ENCODE data around the gene CCDC170. TPM values are rescaled to one million over a fixed set of nuclear protein-coding genes. Genes with fewer than 3 reads are reported as not detected.
"Not testable (repeated sequence)": the region's sequence is repeated elsewhere in the genome, so short reads cannot be mapped to it uniquely, and the experiment has no call there.

The CCDC170 gene
- total RNA-seq, 2 experiments from 2014 or later, result not detected

- Mint-ChIP-seq H3K9me3 (no peaks in the 10 kb centered on the region), H3K27ac (no peak overlapping the region), H3K27me3 (no peaks in the 10 kb centered on the region), H3K4me1 (no peaks in the 10 kb centered on the region), H3K4me3 (no peak overlapping the region), H3K36me3 (no peaks in the 10 kb centered on the region)
- DNase-seq, result no peak
These were observed 18.7 kb downstream of the CCDC170 start for GRCh38 chr6:151512481-151512880.

DNA sequence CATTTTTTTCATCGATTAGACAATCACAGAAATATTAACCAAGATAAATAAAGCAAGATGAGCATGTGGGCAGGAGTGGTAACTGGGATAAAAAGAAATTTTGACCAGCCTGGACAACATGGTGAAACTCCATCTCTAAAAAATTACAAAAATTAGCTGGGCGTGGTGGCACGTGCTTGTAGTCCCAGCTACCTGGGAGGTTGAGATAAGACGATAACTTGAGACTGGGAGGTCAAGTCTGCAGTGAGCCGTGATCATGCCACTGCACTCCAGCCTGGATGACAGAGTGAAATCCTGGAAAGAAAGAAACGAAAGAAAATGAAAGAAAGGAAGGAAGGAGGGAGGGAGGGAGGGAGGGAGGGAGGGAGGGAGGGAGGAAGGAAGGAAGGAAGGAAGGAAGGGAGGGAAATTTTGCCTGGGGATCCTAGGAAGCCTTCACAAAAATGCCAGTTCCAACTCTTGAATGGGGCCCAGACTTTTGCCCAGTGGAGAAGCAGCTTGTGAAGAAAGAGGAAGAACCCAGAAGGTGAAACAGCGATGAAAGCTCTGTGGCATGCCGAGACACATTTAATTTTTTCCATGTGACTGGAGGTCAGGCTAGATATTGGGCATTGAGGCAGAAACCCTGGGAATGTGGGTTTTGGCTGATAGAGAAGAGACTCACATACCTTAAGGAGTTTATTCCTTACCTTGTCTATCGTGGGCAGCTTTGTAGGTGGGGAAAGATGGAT lies 20.3 kb downstream of the CCDC170 start:
- Mint-ChIP-seq H3K4me3 (no peak overlapping the region), H3K27ac (no peak overlapping the region), H3K27me3 (no peaks in the 10 kb centered on the region)

DNA sequence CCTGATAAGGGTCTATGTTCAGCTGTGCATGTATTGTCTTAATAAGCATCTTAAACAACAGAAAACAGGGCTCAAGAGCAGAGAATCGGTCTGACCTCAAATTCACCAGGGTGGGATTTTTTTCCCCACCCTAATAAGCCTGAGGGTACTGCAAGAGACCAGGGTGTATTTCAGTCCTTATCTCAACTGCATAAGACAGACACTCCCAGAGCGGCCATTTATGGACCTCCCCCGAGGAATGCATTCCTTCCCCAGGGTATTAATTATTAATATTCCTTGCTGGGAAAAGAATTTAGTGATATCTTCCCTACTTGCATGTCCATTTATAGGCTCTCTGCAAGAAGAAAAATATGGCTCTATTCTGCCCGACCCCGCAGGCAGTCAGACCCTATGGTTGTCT lies 25.2 kb downstream of the CCDC170 start:
- not testable (repeated sequence) for DNase-seq, H3K27me3 Mint-ChIP-seq, H3K27ac Mint-ChIP-seq, H3K36me3 Mint-ChIP-seq, H3K4me1 Mint-ChIP-seq, H3K4me3 Mint-ChIP-seq
- H3K9me3 Mint-ChIP-seq, result peaks cover 26% of the 10 kb centered on the region

More for the DNA sequence above, 20.3 kb downstream of the CCDC170 start:
- H3K9me3 Mint-ChIP-seq, result peaks cover 7% of the 10 kb centered on the region
- no peaks in the 10 kb centered on the region for H3K4me1 Mint-ChIP-seq
- H3K36me3 Mint-ChIP-seq, result no peaks in the 10 kb centered on the region
- DNase-seq, result no peak

DNA sequence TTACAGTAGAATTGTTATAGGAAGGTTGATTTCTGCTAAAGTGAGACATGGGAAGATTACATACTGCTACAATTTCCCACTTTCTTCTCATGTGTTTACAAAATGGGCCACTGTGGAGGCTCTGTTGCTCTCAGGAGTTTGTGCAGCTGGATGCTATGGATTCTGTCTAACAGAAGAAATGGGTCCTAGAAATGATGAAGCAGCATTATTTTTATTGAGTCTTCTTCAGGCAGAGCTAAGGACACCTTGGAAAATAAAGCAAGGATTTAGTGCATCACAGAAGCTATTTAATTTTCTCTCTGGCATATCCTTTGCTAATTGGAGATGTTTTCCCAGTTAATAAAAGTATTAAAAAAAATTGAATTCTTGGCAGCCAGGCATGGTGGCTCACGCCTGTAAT lies 29.2 kb downstream of the CCDC170 start:
- Mint-ChIP-seq H3K9me3 (peaks cover 31% of the 10 kb centered on the region), H3K36me3 (peaks cover 1% of the 10 kb centered on the region), H3K4me1 (no peaks in the 10 kb centered on the region), H3K27me3 (peaks cover 4% of the 10 kb centered on the region), H3K27ac (no peak overlapping the region), H3K4me3 (no peak overlapping the region)
- DNase-seq, result no peak

DNA sequence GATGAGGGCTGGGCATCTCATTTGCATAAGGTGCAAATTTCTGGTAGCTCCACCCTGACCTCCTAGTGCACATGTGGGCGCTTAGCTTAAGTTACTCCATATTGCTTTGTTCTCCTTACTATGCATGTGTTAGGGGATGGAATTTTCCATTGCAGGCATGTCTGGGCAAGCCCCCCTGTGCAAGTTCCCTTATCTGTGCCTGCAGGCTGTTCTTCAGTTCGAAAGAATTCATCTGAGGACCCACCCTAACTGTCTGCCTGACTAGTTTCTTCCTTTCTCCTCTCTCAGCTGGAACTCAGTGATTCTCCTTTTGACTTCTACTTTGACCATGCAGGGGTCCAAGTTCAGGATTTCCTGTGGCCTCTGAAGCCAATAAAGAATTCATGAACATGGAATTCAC lies 30.2 kb downstream of the CCDC170 start:
- peaks cover 1% of the 10 kb centered on the region for H3K36me3 Mint-ChIP-seq
- no peak overlapping the region for H3K4me3 Mint-ChIP-seq
- DNase-seq, result no peak
- peaks cover 4% of the 10 kb centered on the region for H3K27me3 Mint-ChIP-seq
- peaks cover 25% of the 10 kb centered on the region for H3K9me3 Mint-ChIP-seq
- H3K27ac Mint-ChIP-seq, result no peak overlapping the region
- no peaks in the 10 kb centered on the region for H3K4me1 Mint-ChIP-seq

DNA sequence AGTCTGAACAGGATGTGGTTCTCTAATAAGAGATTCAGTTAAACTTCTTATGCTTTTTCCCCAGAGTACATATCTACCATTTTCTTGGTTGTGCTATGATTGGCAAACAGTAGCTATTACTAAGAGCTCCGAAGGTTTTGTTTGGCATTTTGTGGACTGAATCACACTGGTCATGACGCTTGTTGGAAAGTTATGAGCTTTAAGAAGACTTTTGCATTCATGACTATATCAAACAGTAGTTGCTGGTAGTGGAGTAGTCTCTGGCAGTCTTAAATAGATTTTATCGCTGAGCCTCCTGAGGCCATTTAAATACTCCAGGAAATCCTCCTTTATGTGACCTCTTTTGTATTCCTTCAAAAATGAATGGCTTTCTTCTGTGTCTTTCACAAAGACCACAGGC lies 40.8 kb downstream of the CCDC170 start:
- no peak for DNase-seq
- Mint-ChIP-seq H3K36me3 (no peaks in the 10 kb centered on the region), H3K27ac (no peak overlapping the region), H3K27me3 (peaks cover 5% of the 10 kb centered on the region), H3K9me3 (peaks cover 7% of the 10 kb centered on the region), H3K4me3 (no peak overlapping the region), H3K4me1 (no peaks in the 10 kb centered on the region)

DNA sequence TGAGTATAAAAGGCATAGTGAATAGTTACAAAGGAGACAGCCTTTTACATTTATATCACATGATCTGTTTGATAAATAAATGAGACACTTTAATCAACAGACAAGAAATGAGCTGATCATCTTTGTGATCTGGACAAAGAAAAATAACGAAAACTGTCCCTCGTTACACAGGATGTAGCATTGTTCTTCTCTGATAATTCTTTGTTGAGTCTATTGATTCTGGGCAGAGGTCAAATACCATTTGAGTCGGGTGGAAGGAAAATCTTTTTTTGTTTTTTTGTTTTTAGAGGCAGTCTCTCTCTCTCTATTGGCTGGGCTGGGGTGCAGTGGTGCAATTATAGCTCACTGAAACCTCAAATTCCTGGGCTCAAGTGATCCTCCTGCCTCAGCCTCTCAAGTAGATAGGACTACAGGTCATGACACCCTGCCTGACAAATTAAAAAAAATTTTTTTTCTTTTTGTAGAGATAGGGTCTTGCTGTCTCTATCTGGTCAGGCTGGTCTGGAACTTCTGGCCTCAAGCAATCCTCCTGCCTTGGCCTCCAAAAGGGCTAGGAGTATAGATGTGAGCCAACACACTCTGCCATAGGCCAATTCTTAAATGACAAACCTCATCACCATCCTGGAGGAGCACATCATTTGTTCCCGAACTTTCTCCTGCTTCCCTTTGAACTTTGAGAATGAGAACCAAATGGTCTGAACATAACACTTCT lies 41.8 kb downstream of the CCDC170 start:
- Mint-ChIP-seq H3K27me3 (peaks cover 5% of the 10 kb centered on the region), H3K4me1 (no peaks in the 10 kb centered on the region), H3K4me3 (no peak overlapping the region), H3K36me3 (no peaks in the 10 kb centered on the region), H3K9me3 (peaks cover 10% of the 10 kb centered on the region), H3K27ac (no peak overlapping the region)
- DNase-seq, result no peak

DNA sequence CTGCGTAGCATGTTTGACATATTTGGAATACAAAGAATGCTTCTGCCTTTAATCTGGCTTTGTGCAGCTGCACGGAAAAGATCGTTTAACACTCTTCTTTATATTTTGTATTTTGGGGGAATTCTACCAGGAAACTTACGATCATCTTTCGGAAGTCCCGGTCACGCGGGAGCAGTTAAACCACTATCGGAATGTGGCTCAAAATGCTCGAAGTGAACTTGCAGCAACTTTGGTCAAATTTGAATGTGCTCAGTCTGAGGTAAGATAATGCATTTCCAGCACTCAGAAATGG lies 42.3 kb downstream of the CCDC170 start:
- no peak for DNase-seq
- H3K27ac Mint-ChIP-seq, result no peak overlapping the region
- no peaks in the 10 kb centered on the region for H3K36me3 Mint-ChIP-seq
- no peak overlapping the region for H3K4me3 Mint-ChIP-seq
- H3K27me3 Mint-ChIP-seq, result peaks cover 5% of the 10 kb centered on the region
- H3K9me3 Mint-ChIP-seq, result peaks cover 12% of the 10 kb centered on the region
- H3K4me1 Mint-ChIP-seq, result no peaks in the 10 kb centered on the region

GRCh38 chr6:151537556-151537955 lies 43.7 kb downstream of the CCDC170 start:
- no peak overlapping the region for H3K27ac Mint-ChIP-seq
- no peaks in the 10 kb centered on the region for H3K4me1 Mint-ChIP-seq
- no peak overlapping the region for H3K4me3 Mint-ChIP-seq
- peaks cover 11% of the 10 kb centered on the region for H3K9me3 Mint-ChIP-seq
- no peaks in the 10 kb centered on the region for H3K36me3 Mint-ChIP-seq
- no peak for DNase-seq
- peaks cover 5% of the 10 kb centered on the region for H3K27me3 Mint-ChIP-seq

DNA sequence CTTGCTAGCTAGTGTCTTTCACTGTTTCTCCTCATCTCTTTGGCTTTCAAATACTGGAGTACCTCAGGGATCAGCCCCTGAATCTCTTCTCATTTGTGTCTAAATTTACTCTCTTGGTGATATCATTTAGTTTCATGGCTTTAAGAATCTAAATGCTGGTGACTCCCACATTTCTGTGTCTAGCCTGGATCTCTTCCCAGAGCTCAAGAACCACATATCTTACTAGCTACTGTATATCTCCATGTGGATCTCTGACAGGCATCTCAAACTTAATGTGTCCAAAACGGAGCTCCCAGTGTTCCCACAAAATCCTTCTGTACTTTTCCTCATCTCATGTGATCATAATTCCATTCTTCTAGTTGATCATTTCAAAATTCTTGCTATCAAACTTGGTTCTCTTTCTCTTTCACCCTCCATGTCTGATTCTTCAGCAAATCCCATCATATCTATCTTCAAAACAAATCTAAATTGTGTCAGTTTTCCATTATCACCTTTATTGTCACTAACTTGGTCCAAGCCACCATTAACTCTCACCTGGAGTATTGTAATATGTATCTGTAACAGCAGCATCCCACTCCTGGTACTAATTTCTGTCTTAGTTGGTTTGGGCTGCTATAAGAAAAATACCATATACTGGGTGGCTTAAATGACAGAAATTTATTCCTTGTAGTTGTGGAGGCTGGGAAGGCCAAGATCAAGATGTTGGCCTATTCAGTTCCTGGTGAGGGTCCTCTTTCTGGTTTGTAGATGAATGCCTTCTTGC lies 45.9 kb downstream of the CCDC170 start:
- Mint-ChIP-seq H3K9me3 (peaks cover 11% of the 10 kb centered on the region), H3K4me1 (no peaks in the 10 kb centered on the region), H3K36me3 (no peaks in the 10 kb centered on the region), H3K27me3 (peaks cover 5% of the 10 kb centered on the region), H3K4me3 (no peak overlapping the region), H3K27ac (no peak overlapping the region)
- DNase-seq, result no peak

DNA sequence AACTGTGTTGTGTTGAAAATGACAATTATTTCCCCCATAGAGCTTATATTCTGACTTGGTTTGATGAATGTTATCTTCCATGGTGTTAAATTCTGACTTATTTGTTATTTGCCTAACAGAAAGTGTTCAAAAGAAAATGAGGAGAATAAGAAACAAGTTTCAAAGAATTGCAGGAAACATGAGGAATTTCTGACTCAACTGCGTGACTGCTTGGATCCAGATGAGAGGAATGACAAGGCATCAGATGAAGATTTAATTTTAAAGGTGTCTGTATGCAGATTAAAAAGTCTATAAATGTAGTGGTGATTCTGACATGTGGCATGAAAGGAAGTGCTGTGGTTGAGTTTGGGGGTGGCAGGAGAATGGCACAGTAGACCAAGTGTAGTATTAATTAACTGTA lies 50.6 kb downstream of the CCDC170 start:
- Mint-ChIP-seq H3K4me1 (no peaks in the 10 kb centered on the region), H3K4me3 (no peak overlapping the region), H3K9me3 (peaks cover 8% of the 10 kb centered on the region), H3K27me3 (no peaks in the 10 kb centered on the region), H3K36me3 (no peaks in the 10 kb centered on the region), H3K27ac (no peak overlapping the region)
- no peak for DNase-seq

DNA sequence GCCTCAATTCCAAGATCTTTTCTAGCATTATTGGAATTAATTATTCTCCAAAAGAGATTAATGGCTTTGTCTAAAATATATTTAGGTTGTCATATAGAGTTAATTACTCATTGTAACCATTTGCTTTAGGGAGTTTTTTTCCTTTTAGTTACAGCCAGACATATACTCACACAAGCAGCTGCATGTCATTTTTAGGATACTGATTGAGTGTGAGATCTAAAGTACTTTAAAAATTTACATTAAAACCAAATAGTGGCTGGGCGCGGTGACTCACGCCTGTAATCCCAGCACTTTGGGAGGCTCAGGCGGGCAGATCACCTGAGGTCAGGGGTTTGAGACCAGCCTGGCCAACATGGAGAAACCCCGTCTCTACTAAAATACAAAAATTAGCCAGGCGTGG lies 51.1 kb downstream of the CCDC170 start:
- not testable (repeated sequence) for H3K27ac Mint-ChIP-seq, H3K4me1 Mint-ChIP-seq, H3K36me3 Mint-ChIP-seq, H3K27me3 Mint-ChIP-seq, H3K4me3 Mint-ChIP-seq, DNase-seq, H3K9me3 Mint-ChIP-seq

DNA sequence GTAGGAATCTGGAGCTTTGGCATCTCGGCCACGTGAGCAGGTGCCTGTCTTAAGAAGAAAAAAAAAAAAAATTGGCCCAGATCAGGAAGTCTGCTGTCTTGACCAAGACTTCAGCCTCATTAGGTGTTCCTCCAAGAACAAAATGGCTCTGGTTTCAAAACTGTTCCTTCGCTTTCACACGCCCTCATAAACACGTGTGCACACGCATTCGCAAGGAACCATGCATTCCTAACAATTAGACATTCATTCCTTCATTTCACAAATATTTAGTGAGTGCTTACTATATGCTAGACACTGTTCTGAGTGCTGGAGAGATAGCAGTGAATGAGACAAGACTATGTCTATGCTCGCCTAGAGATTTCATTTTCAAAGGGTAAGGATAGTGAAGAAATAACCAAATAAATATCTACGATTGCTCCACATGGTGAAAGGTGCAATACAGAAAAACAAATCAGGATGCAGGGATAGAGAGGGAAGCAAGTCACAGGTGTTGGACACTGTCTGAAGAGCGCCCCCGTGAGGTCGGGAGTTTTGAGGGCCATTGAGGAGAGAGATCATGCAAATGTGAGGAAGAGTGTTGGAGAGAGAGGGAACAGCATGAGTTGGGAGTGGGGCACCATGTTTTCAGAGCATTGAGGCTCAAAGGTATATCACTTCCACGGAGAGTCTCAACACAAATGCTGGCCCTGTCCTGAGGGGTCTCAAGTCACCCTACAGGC lies 53.3 kb downstream of the CCDC170 start:
- H3K36me3 Mint-ChIP-seq, result no peaks in the 10 kb centered on the region
- H3K27me3 Mint-ChIP-seq, result no peaks in the 10 kb centered on the region
- peaks cover 3% of the 10 kb centered on the region for H3K9me3 Mint-ChIP-seq
- H3K4me3 Mint-ChIP-seq, result no peak overlapping the region
- no peaks in the 10 kb centered on the region for H3K4me1 Mint-ChIP-seq
- DNase-seq, result no peak
- no peak overlapping the region for H3K27ac Mint-ChIP-seq

DNA sequence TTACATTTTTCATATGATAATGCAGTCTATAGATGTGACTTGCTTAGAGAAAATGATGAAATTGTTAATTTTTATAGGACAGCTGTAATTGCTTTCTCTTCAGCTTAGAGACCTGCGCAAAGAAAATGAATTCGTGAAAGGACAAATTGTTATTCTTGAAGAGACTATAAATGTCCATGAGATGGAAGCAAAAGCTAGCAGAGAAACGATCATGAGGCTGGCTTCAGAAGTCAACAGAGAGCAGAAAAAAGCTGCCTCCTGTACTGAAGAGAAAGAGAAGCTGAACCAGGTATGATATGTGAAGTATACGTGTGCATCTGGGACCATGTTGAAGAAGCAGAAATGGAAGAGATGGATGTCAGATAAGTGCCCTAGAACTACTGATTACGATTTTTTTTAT lies 54.4 kb downstream of the CCDC170 start:
- Mint-ChIP-seq H3K27ac (no peak overlapping the region), H3K9me3 (peaks cover 3% of the 10 kb centered on the region), H3K36me3 (no peaks in the 10 kb centered on the region), H3K27me3 (no peaks in the 10 kb centered on the region), H3K4me3 (no peak overlapping the region), H3K4me1 (no peaks in the 10 kb centered on the region)
- DNase-seq, result no peak

GRCh38 chr6:151549790-151550189 lies 56.0 kb downstream of the CCDC170 start:
- Mint-ChIP-seq H3K9me3 (peaks cover 3% of the 10 kb centered on the region), H3K27ac (no peak overlapping the region), H3K27me3 (no peaks in the 10 kb centered on the region), H3K4me1 (no peaks in the 10 kb centered on the region), H3K36me3 (no peaks in the 10 kb centered on the region), H3K4me3 (no peak overlapping the region)
- no peak for DNase-seq
